Retinal pigment epithelial cell (primary cell): ENCODE data around the gene ARL5A.

Source experiments
- DNase-seq: peaks from one replicate; pipeline ENCODE4 v3.0.0-alpha.2; 2010; ENCODE audit warnings: low read depth
- H3K4me3 ChIP-seq: 2 replicates; pipeline ENCODE4 v1.5.1; 2011; ENCODE audit warnings: mild to moderate bottlenecking, low read length, control low read depth, moderate library complexity
- CTCF ChIP-seq: conservative IDR thresholded peaks from 2 replicates; pipeline ENCODE4 v1.5.1; 2011; ENCODE audit warnings: low read depth, low read length, control low read depth, inconsistent platforms

ARL5A gene

GRCh38 chr2:151826737-151827157, 1.5 kb downstream of the ARL5A start:
- TF ChIP-seq CTCF: no peak
- peak overlapping the region; percentile 94 for H3K4me3 ChIP-seq
- no peak for DNase-seq

- H3K4me3 ChIP-seq: no peak overlapping the region
- no peak for TF ChIP-seq CTCF
- no peak for DNase-seq
Observed at GRCh38 chr2:151824886-151825285, 3.3 kb downstream of the ARL5A start.

DNA sequence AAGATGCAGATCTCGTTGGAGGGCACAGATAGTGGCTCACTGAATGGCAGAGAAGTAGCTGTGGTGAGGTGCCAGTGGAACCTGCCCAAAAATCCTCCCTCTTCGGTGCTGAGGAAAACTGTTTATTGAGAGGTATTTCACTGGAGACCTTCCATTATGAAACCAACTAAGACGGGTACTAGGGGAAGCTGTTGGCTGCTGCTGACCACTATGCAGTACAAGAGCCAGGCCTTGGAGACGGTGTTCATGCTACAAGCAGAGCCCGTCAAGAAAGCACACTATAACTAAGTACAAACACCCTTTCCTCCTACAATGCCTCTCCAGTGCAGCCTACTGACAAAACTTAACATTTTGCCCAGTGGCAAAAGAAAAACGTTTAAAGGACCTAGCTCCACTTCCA, 4.6 kb downstream of the ARL5A start:
- no peak for DNase-seq
- no peak for TF ChIP-seq CTCF
- H3K4me3 ChIP-seq: no peak overlapping the region

DNA sequence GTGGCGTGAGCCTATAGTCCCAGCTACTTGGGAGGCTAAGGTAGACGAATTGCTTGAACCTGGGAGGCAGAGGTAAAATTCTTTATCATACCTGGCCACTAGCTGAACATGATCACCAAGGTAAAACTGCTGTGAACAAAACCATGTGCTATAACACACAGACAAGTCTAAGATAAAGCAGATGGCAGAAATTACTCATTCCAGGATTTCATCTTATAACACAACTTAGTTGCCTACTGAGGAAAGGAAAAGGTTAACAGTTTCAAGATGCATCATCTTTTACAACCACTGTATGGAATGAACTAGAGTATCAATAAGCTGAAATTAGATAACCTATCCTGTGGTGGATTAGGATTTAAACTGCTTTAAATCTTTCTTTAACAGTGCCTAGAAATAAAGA, 8.3 kb downstream of the ARL5A start:
- H3K4me3 ChIP-seq: no peak overlapping the region
- DNase-seq: no peak
- TF ChIP-seq CTCF: no peak

- no peak for TF ChIP-seq CTCF
- no peak overlapping the region for H3K4me3 ChIP-seq
- no peak for DNase-seq
Observed at GRCh38 chr2:151817929-151818328, 10.3 kb downstream of the ARL5A start.

- DNase-seq: no peak
- no peak overlapping the region for H3K4me3 ChIP-seq
- no peak for TF ChIP-seq CTCF
Observed at GRCh38 chr2:151816843-151817242, 11.4 kb downstream of the ARL5A start.

DNA sequence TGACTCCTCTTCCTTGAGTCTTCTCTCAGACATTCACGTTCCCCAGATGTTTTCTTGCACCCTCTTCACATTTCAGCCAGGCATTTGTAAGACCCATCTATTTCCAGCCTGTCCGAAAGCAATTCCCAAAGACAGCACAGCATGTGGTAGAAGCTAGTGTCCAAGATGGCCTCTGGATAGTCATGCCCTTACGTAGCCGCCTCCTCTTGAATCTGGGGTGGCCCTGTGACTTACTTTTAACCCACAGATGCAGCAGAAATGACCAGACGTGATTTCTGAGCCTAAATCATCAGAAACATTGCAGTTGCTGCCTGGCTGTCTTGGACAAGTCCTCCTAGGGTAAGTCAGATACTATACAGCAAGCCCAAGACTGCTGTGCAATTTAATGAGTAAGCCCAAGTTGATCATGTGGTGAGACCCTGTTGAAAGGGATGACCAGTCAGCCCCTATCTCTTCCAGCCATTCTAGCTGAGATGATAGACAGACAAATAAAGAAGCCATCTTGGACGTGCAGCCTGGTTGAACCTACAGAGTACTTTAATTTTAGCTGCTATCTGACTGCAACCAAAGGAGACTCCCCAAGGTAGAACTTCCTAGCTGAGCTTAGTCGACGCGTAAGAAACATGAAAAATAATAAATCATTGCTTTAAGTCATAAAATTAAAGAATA, 12.3 kb downstream of the ARL5A start:
- no peak overlapping the region for H3K4me3 ChIP-seq
- TF ChIP-seq CTCF: no peak
- no peak for DNase-seq
